Endothelial cell of umbilical vein (primary cell): ENCODE measurements around the gene ARPC5L. TPM values are rescaled to one million over a fixed set of nuclear protein-coding genes. Genes with fewer than 3 reads are reported as not detected.

ENCODE experiments used
- BruUV-seq: library from RNA; stranded (reverse); fragments of 400-500 nt; replicated peaks from 2 replicates; lab custom pipeline; 2021; lab: Mats Ljungman, UMichigan
- CTCF ChIA-PET: fragments of 300-600, 350-600 bp; sonication (Branson Sonifier 250); formaldehyde crosslinking; loops from one replicate; lab custom pipeline; 2021; ENCODE audit warnings: antibody characterized with exemption, inconsistent platforms; lab: Charles Lee
- POLR2A ChIA-PET: fragments of 300-600, 350-600 bp; sonication (Branson Sonifier 250); formaldehyde crosslinking; loops from one replicate; lab custom pipeline; 2021; ENCODE audit warnings: antibody characterized with exemption, inconsistent platforms; lab: Charles Lee
- DNase-seq: peaks from one replicate; pipeline ENCODE4 v3.0.0-alpha.2; 2011; ENCODE audit warnings: low read depth, low spot score
- FAIRE-seq: peaks from 2 replicates; lab custom pipeline; 2011; peaks lifted over from hg19 to GRCh38; lab: Jason Lieb, UNC
- H2AFZ ChIP-seq: 2 replicates; pipeline ENCODE4 v1.6.0; 2012; ENCODE audit warnings: low read depth, low read length, control low read depth, inconsistent platforms
- H3K27ac ChIP-seq: 2 replicates; pipeline ENCODE4 v1.5.1; 2011; ENCODE audit warnings: low read depth, mild to moderate bottlenecking, control low read depth, low read length, moderate library complexity; ENCODE audit not compliant: insufficient read depth
- H3K27me3 ChIP-seq, 2 experiments: 2 replicates each; pipeline versions ENCODE4 v1.6.0 to v1.6.1; 2011; ENCODE audit warnings: low read length in 2 of 2, mixed read lengths in 1 of 2; ENCODE audit not compliant: control insufficient read depth in 2 of 2, insufficient read depth in 2 of 2
- H3K36me3 ChIP-seq, 2 experiments: 2 replicates in 1 of 2; 3 replicates in 1 of 2; pipeline ENCODE4 v1.5.1; 2011; ENCODE audit warnings: low read length in 2 of 2, mild to moderate bottlenecking in 1 of 2, moderate library complexity in 1 of 2; ENCODE audit not compliant: control insufficient read depth in 2 of 2, insufficient read depth in 2 of 2; ENCODE audit errors: extremely low read depth in 1 of 2
- H3K4me1 ChIP-seq: 3 replicates; pipeline ENCODE4 v1.5.1; 2011; ENCODE audit warnings: mild to moderate bottlenecking, low read length; ENCODE audit not compliant: control insufficient read depth, insufficient read depth; ENCODE audit errors: extremely low read depth
- H3K4me2 ChIP-seq: 2 replicates; pipeline ENCODE4 v1.6.1; 2011; ENCODE audit warnings: low read length, control low read depth, mixed read lengths; ENCODE audit not compliant: insufficient read depth
- H3K4me3 ChIP-seq, 3 experiments: fragments of 200-600 bp in 1 of 3; sonication (generic), shearing (Covaris generic) in 1 of 3; replicated peaks in 1 of 3; 2 replicates each; pipeline ENCODE4 v1.5.1; 2011 to 2016; ENCODE audit warnings: control low read depth in 3 of 3, low read length in 3 of 3, mild to moderate bottlenecking in 2 of 3, inconsistent platforms in 1 of 3, low read depth in 1 of 3, moderate library complexity in 1 of 3; ENCODE audit not compliant: insufficient read depth in 1 of 3
- H3K79me2 ChIP-seq: 2 replicates; pipeline ENCODE4 v1.6.0; 2012; ENCODE audit warnings: low read length, inconsistent platforms; ENCODE audit not compliant: control insufficient read depth, insufficient read depth
- H3K9ac ChIP-seq: replicated peaks from 2 replicates; pipeline ENCODE3; 2011; ENCODE audit warnings: low read length, control low read depth; ENCODE audit not compliant: insufficient read depth; ENCODE audit errors: extremely low read depth
- H3K9me1 ChIP-seq: replicated peaks from 3 replicates; pipeline ENCODE4 v1.6.0; 2011; ENCODE audit warnings: mild to moderate bottlenecking, low read length; ENCODE audit not compliant: control insufficient read depth, insufficient read depth; ENCODE audit errors: extremely low read depth
- H3K9me3 ChIP-seq: replicated peaks from 2 replicates; pipeline ENCODE4 v1.5.1; 2012; ENCODE audit warnings: low read length, inconsistent platforms; ENCODE audit not compliant: control insufficient read depth, insufficient read depth
- H4K20me1 ChIP-seq: replicated peaks from 2 replicates; pipeline ENCODE3; 2011; ENCODE audit warnings: mild to moderate bottlenecking, low read length; ENCODE audit not compliant: control insufficient read depth, insufficient read depth; ENCODE audit errors: extremely low read depth
- EZH2 ChIP-seq: IDR thresholded peaks from 2 replicates; pipeline ENCODE4 v1.6.1; 2012; ENCODE audit warnings: borderline replicate concordance, low read depth, mild to moderate bottlenecking, moderate library complexity, low read length, inconsistent platforms; ENCODE audit not compliant: severe bottlenecking
- FOS ChIP-seq: IDR thresholded peaks from 2 replicates; pipeline ENCODE4 v1.6.1; 2011; ENCODE audit warnings: mild to moderate bottlenecking, low read length, moderate library complexity, borderline replicate concordance; ENCODE audit not compliant: insufficient read depth
- GATA2 ChIP-seq: IDR thresholded peaks from 2 replicates; pipeline ENCODE4 v1.7.0; 2011; ENCODE audit warnings: low read depth, mild to moderate bottlenecking, moderate library complexity, mixed read lengths, low read length; ENCODE audit not compliant: insufficient read length, insufficient read depth
- JUN ChIP-seq: IDR thresholded peaks from 2 replicates; pipeline ENCODE4 v1.6.1; 2011; ENCODE audit warnings: borderline replicate concordance, low read depth; ENCODE audit not compliant: insufficient read length, insufficient read depth
- MYC ChIP-seq: IDR thresholded peaks from one replicate; pipeline ENCODE4 v1.6.1; 2011; ENCODE audit warnings: mild to moderate bottlenecking, low read depth, low read length
- POLR2A ChIP-seq: IDR thresholded peaks from 2 replicates; pipeline ENCODE4 v1.6.1; 2012; ENCODE audit warnings: low read depth, mild to moderate bottlenecking, control low read depth, low read length
- POLR2AphosphoS5 ChIP-seq: IDR thresholded peaks from 2 replicates; pipeline ENCODE4 v1.6.1; 2012; ENCODE audit warnings: low read depth, mild to moderate bottlenecking, control low read depth, low read length, moderate library complexity; ENCODE audit not compliant: insufficient read depth
- dilution Hi-C: fragments of 300-500 bp; cut with MboI; formaldehyde crosslinking; loops from one replicate; pipeline ENCODE4 v1.15.0; 2019; ENCODE audit warnings: low sequenced_read_pairs; ENCODE audit not compliant: extremely low pct_ligation_motif_present
- intact Hi-C: fragments of 100-400 bp; cut with micrococcal nuclease; formaldehyde crosslinking; loops from one replicate; pipeline ENCODE4 v1.10.0; 2022
- polyA plus RNA-seq, 4 experiments: library from polyadenylated mRNA; depleted of rRNA in 3 of 4; stranded (reverse) in 3 of 4; unstranded in 1 of 4; fragments of >200 nt; gene quantifications; 2 replicates each; pipeline versions ENCODE4 v1.2.1 to v1.2.3, GENCODE V29; 2011 to 2012; ENCODE audit warnings: missing spikeins in 1 of 4
- total RNA-seq: library from RNA; stranded (reverse); gene quantifications from 2 replicates; pipeline ENCODE4 v1.2.3, GENCODE V29; 2021
- TF ChIP-seq, protein P1 (sequence below), 2 donors: IDR thresholded peaks; 1 replicate in 1 of 2; 2 replicates in 1 of 2; pipeline ENCODE4 v1.5.1; 2011; ENCODE audit warnings: low read length in 2 of 2, mild to moderate bottlenecking in 2 of 2, moderate library complexity in 2 of 2, control low read depth in 1 of 2, inconsistent platforms in 1 of 2, low read depth in 1 of 2; ENCODE audit not compliant: insufficient read depth in 1 of 2; ENCODE audit errors: extremely low read depth in 1 of 2
- TF ChIP-seq, protein P2 (sequence below): IDR thresholded peaks from 2 replicates; pipeline ENCODE4 v1.6.1; 2011; ENCODE audit not compliant: insufficient read depth, insufficient read length

ARPC5L gene
- total and polyA plus RNA-seq, 2 donors (not counting 3 experiments of a cell fraction or from before 2014, with no cell fraction given) = 60.7 to 68.1 TPM

DNA sequence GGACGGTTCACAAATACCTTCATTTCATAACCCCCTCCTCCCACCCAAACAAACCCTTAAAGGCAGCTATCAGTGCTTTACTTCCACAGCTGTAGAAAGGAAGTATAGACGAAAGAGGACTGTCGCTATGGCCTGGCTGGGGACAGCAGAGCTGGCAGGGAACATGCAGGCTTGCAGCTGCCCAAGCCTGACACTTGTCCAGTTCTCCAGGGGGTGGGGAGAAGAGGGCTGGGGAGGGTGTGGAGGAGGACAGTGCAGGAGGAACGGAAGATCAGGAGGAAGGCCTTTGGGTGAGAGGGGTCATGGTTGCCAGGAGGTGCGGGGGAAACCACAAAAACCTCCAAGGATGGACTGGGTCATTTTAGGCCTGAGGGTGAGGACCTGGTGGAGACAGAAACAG is 25.9 kb downstream of the ARPC5L start:
- H4K20me1 ChIP-seq = no peaks in the 10 kb centered on the region
- TF ChIP-seq GATA2 = no peak
- TF ChIP-seq, protein P1, sequence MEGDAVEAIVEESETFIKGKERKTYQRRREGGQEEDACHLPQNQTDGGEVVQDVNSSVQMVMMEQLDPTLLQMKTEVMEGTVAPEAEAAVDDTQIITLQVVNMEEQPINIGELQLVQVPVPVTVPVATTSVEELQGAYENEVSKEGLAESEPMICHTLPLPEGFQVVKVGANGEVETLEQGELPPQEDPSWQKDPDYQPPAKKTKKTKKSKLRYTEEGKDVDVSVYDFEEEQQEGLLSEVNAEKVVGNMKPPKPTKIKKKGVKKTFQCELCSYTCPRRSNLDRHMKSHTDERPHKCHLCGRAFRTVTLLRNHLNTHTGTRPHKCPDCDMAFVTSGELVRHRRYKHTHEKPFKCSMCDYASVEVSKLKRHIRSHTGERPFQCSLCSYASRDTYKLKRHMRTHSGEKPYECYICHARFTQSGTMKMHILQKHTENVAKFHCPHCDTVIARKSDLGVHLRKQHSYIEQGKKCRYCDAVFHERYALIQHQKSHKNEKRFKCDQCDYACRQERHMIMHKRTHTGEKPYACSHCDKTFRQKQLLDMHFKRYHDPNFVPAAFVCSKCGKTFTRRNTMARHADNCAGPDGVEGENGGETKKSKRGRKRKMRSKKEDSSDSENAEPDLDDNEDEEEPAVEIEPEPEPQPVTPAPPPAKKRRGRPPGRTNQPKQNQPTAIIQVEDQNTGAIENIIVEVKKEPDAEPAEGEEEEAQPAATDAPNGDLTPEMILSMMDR (IDR thresholded peaks at IDR 0.05; ENCODE audit: extremely low read depth in 1 of 2, insufficient read depth in 1 of 2, low read depth in 1 of 2, low read length in 2 of 2) = no peak
- TF ChIP-seq JUN = no peak
- TF ChIP-seq POLR2AphosphoS5 = no peak
- TF ChIP-seq MYC = no peak
- no peak for TF ChIP-seq EZH2
- TF ChIP-seq, protein P2, sequence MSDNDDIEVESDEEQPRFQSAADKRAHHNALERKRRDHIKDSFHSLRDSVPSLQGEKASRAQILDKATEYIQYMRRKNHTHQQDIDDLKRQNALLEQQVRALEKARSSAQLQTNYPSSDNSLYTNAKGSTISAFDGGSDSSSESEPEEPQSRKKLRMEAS = no peak
- no peak for TF ChIP-seq FOS
- TF ChIP-seq POLR2A = no peak
- BruUV-seq = no TSS peak
- H3K9me1 ChIP-seq = no peaks in the 10 kb centered on the region
- no peaks in the 10 kb centered on the region for H3K9me3 ChIP-seq
- H3K4me3 ChIP-seq = no peak overlapping the region
- H3K27me3 ChIP-seq = no peaks in the 10 kb centered on the region
- intact Hi-C loops = no loop called here
- FAIRE-seq = no peak
- no peaks in the 10 kb centered on the region for H3K4me1 ChIP-seq
- H3K36me3 ChIP-seq = peaks cover 0 to 33% of the 10 kb centered on the region in 2 experiments
- ChIA-PET POLR2A (no interaction called here), CTCF (no interaction called here)
- H3K27ac ChIP-seq = no peak overlapping the region
- H2AFZ ChIP-seq = no peak overlapping the region
- H3K4me2 ChIP-seq = no peak overlapping the region
- H3K9ac ChIP-seq = no peak overlapping the region
- dilution Hi-C loops = no loop called here
- DNase-seq = no peak
- H3K79me2 ChIP-seq = no peaks in the 10 kb centered on the region
